Kidney glomerular epithelial cell (primary cell): ENCODE results near the gene PSMB2.
"Not testable (repeated sequence)": the region's sequence is repeated elsewhere in the genome, so short reads cannot be mapped to it uniquely, and the experiment has no call there.

Experiments used
- DNase-seq: peaks from one replicate; lab custom pipeline; 2025; lab: John Stamatoyannopoulos, UW

PSMB2 gene

DNA sequence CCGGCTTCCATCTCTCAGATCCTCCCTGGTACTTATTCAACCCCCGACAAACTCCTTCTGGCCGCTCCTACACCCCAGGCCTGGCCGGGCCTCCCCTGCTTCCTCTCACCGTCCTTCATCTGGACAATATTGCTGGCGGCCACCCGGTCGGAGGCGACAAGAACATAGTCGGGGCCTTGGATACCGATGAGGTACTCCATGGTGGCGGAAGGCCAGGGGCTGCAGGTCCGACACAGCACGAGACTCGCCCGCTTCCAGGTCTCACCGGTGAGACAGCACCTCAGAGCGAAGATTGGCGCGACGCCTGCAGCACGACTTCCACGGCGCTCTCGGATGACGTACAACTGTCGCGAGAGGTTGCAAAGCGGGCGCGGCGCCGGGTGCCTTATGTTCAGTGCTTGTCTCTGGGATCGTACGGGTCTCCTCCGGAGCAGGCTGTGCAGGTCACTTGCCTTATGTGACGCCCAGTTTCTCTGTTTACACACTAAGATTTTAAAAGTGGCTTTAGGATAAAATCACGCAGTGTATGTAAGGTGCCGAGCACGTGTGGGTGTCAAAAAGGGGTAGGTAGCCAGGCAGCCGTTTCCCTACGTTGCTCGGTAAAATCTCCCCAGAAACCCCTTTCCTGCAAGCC lies at the start of gene PSMB2:
PSMB2 (minus strand) TSS at position 294 of the 634 bp plus-strand sequence; CDS start at position 200, 94 bp downstream.
- DNase-seq: peak; percentile 93

DNA sequence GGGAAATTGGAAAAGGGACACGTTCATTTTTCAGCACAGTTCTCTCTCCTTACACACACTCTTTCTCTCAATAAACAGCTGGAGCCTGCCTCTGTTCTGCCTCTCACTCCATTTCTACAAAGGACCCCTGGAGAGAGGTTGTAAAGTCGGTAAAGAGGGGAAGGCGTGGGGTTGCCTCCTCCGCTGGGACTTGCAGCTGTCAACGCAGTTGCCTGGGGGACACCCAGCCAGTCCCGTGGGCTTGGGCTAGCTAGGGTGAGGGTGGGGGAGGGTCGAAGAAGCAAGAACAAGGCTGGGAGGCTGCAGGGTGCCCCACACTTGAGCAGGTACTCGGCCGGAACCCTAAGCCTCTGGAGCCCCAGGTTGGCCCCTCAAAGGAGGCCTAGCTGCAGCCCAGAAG lies 49.8 kb upstream of the PSMB2 start:
- no peak for DNase-seq

DNA sequence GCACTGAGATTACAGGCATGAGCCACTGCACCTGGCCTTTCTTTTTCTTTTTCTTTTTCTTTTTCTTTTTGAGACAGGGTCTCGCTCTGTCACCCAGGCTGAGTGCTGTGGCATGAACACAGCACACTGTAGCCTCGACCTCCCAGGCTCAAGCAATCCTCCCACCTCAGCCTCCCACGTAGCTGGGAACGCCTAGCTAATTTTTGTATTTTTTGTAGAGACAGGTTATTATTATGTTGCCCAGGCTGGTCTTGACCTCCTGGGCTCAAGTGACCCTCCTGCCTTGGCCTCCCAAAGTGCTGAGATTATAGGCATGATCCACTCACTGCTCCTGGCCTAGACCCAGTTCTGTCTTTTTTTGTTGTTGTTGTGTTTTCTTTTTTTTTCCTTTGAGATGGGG lies 48.8 kb upstream of the PSMB2 start:
- DNase-seq: not testable (repeated sequence)

DNA sequence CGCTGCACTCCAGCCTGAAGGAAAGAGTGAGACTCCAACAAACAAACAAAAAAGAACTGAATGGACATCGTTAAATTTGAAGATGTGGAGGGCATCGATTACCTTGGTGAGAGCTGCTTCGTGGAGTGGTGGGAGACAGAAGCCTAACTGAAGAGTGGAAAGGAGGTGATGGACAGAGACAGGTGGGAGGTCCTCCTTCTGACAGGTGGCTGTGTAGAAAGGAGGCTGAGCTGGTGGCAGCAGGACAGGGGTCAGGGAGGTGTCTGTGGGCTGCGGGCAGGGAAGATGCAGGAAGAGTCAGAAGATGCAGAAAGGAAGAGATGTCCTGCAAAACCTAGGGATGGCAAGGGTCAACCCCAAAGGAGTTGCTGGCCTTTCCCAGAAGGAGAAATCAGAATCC lies 46.8 kb upstream of the PSMB2 start:
- DNase-seq: no peak

DNA sequence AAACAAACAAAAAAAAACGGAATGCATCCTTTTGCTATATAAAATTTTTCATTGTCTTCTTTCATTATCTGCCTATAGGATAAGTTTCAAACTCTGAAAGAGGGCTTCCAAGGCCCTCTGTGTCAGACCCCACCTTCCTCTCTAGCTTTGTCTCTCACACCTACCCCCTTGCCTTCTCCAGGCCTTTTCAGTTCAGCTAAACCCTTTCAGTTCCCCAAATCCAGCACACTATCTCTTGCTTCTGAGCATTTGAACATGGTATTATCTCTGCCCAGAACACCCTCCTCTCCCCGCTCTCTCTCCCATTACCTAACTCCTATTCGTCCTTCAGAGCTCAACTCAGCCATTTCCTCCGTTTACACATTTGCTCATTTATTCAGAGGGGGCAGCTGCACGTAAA lies 41.7 kb upstream of the PSMB2 start:
- no peak for DNase-seq

DNA sequence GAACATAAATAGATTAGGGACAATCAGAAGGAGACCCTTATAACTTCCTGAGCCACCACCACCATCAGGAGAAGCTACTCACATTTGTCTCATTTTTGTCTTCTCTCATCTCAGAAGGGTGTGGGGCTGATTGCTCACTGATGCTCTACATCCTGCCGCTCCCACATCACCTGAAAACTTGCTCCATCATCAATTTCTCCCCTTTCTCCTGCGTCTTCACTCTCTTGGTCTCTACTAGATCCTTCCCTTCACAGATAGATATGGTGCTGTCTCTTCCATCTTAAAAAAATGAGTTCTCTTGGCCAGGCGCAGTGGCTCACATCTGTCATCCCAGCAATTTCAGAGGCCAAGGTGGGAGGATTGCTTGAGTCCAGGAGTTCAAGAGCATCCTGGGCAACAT lies 38.9 kb upstream of the PSMB2 start:
- DNase-seq: no peak

DNA sequence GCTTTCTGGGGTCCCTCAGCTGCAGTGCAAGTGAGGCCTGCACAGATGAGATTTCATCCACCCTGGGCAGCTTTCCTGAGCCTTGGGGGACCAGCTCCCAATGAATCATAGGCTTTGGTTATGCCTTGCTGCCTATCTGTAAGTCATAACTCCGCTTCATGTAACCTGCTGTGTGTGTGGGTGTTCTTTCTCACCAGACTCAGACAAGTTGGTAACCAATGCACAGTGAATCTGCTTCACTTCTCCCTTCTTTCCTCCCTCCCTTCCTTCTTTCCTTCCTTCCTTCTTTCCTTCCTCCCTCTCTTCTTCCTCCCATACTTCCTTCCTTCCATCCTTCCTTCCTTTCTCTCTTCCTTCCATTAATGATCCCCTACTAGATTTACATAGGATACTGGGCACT lies 34.4 kb upstream of the PSMB2 start:
- peak; percentile 33 for DNase-seq

DNA sequence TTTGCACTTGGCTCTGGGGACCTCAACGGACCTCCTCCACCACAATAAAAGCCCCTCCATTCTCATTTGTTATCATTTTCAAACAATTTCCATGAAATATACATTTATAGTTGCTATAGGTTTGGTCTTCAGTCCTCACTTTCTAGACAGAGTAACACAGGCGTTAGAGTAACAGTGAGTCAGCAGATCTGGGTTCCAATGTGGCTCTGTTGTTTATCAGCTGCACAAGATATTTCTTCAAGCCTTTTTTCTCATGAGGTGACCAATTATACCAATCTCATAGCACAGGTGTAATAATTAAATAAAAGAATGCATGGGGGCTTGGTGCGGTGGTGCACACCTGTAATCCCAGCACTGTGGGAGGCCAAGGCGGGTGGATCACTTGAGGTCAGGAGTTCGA lies 32.8 kb upstream of the PSMB2 start:
- no peak for DNase-seq

DNA sequence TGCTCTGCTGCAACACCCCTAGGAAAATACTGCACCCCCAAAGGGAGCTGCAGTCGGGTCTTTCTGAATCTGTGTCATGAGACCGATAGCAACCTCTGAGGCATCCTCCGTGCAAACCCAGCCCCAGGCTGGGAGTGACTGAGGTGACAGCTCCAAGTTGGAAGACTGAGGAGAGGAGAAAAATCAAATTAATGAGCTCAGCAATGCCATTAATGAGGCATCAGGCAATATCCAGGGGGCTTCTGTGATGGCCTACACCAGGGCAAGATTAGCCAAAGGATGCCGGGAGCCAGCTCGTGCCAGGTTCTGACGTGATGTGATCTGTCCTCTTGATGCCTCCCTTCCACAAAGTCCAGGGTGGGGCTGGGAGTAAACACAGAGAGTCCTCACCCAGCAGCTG lies 30.8 kb upstream of the PSMB2 start:
- no peak for DNase-seq

DNA sequence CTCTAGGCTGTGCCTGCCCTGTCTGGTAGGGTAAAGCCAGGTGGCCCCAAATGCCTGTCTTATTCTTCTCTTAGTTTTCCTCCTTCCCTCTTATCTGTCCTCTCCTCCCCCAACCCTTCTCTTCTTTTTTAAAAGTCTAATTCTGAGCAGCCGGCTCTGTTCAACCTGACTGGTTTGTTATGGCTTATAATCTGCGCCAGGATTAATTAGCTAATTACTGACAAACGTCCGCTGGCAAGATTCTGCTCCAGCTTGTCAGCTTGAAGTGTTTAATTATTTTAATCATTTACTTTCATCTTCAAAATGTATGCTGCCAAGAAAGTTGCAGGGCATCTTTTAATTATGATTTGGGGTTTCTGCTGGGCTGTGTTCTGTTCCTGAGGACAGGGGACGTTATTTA lies 27.2 kb upstream of the PSMB2 start:
- no peak for DNase-seq

DNA sequence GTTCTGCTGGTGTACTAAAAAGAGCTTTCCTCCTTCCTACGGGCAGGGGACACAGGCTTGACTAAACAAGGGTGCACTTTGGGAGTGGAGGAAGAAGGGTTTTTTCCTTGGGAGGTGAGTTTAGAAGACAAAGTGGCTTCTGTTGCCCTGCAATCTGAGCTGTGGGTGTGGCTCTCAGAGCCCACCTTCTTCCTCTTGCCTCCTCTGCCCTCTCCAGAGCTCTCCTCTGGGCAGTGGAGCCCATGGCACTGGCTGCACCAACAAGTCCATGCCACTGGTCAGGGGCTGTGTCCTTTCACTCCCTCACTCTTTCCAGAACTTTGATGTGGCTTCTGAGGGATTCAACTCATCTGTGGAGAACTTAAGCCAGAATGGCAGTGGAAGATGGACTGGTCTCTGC lies 25.6 kb upstream of the PSMB2 start:
- DNase-seq: no peak

DNA sequence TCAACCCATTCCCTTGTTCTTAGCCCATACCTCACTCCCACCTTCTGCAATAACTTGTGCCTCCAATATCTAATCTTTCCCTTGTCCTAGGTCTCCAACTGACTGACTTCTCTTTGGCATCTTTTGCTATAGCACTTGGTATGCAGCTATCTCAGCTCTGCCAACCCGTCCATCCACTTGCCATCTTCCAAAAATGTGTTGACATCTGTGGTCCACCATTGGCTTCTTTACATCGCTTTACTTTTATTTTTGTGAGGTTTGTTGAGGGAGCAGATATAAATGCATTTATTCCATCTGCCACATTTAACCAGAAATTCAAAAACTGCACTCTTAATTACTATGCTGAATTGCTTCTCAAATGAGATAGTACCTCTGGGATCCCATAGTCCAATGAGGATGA lies 24.9 kb upstream of the PSMB2 start:
- no peak for DNase-seq

DNA sequence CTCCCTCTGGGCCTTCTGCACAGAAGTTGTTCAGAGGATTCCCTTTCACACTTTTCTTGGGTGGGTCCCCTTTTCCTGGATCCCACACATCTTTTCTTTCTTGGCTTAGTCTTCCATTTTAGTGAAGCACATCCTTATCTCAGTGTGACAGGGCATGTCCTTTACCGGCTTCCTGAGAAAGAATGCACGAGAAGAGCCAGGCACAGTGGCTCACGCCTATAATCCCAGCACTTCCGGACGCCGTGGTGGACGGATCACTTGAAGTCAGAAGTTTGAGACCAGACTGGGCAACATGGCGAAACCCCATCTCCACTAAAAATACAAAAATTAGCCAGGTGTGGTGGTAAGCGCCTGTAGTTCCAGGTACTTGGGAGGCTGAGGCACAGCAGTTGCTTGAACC lies 22.1 kb upstream of the PSMB2 start:
- DNase-seq: no peak

DNA sequence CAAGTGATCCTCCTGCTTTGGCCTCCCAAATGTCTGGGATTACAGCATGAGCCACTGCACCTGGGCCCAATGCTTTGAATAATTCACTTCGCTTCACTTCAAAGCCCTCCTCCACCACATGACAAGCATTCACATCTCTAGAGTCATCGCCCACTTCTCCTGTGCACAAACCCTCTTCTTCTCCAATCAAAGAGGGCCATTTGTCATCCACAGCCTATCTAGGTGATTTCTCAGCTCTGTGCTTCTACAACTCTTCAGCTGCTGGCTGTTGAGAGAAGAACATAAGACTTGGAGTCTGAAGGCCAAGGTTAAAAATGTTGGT lies 20.1 kb upstream of the PSMB2 start:
- no peak for DNase-seq

DNA sequence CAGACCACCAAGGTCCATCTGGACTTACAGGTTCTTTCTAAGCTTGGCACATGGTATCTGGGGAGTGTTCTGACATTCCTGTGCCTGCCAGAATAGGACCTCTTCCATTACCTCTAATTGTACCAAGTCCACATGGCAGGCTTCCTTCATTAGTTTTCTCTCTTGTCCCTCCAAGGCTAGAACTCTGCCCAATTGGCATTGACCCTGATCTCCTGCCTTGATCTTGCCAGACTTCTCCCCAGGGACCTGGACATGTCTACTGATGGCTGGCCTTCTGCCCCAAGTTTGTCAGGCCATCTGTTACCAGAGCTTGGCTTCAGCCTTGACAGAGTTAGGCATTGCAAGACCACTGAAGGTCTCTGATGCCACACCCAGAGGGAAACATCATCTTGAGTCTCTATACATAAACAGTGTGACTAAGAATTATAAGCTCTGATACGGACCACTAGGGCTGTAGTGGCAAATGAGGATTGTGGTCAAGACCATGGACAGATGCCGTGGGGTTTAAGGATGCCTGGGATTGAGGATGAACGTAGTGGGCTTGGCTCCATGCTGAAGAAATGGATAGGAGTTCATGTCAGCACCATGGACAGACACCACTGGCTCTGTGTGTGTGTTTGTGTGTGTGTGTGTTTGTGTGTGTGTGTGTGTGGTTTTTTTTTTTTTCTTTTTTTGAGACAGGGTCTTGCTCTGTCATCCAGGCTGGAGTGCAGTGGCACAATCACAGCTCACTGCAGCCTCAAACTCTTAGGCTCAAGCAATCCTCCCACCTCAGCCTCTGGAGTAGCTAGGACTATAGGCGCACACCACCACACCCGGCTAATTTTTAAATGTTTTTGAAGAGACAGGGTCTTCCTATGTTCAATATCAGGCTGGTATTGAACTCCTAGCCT lies 19.5 kb upstream of the PSMB2 start:
- peak; percentile 27 for DNase-seq

DNA sequence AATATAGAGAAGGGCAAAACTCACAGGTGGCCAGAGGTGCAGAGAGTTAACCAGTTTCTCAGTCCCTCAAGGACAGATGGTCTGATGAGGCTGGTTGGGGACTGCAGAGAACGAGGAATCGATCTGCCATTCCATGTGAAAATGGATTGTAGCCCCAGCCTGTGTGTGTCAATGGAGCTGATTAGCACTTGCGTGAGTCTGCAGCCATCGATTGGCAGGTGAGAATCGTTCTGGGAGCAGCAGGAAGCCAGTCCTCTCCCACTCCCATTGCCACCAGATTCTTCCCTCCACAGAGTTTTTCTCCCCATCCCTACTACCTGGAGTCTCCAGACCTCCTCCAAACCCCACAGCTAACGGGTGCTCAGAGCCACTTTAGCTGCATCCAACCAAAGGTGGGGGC lies 18.3 kb upstream of the PSMB2 start:
- no peak for DNase-seq

DNA sequence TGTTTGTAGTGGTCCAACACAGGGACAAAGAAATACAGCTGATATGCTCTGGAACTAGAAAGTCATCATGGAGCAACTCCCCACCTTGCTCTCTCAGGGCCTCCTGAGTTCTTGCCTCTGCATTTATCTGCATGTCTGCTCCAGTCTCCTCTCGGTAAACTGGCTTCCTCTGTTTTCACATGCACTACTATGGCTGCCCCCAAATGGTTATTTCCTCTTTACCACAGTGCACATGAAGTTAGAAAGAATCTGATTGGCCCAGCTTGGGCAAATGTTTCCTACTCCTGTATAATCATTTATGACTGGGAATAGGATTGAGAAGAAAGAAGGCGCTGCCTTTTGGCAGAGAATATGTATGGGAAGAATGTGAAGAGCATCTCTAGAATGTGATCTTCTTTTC lies 16.5 kb upstream of the PSMB2 start:
- DNase-seq: no peak

DNA sequence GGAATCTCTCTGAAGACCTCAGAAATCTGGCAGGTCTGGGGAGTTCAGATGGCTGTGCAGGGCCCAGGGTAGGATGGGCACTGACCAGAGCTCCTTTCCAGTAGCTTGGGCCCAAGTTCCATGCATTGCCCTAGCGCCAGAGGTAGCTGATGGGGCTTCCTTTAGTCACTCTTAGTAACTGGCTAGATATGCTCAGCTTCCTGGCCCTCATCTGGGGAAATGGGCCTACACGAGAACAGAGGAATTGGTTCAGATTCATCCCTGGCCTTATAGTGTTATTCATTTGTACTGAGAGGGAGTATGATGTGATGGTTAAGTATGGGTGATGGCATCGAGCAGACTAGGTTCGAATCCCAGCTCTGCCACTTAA lies 15.5 kb upstream of the PSMB2 start:
- DNase-seq: no peak

DNA sequence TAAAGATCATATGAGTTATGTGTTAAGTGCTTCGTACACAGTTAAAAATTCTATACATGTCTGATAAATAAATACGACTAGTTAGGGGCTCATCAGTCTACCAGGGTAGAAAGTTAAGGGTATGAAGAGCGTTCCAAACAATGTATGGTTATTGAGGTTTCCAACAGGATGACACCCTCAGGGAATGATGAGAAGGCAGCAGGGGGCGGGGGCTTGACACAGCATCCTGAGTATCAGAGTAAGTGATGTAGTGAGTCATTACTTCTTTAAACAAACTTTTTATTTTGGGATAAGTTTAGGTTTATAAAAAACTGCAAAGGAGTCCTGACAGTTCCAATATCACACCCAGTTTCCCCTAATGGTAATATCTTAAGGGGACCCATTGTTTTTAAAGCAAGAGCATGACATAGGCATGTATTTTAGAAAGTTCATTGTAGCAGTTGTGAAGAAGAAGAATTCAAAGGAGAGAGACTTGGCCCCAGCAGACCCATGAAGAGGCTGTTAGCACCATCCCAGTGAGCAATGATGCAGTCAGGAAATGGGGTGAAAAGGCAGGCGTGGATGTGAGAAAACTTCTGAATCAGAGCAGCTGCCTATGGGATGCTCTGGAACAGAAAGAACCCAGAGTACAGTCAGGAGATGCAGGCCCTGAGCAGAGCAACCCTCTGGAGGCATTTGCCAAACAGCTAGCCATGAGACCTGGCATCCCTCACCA lies 15.0 kb upstream of the PSMB2 start:
- DNase-seq: no peak

DNA sequence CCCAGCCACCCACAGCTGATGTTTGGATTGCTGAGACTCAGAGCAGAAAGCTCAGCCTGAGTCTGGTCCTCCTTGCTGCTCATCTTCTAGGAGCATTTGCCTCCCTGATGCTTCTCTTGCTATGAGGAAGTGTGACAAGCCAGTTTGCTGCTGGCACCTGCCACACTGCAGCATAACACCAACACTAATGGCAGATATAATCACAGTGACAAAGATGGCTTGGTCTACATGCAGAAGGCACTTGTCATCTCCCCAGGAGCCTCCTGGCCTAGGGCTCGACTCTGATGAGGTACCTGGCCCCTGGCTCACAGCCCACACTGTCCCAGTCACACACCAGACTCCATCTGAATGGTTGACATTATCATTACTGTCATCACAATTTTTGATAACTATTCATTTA lies 13.9 kb upstream of the PSMB2 start:
- no peak for DNase-seq

DNA sequence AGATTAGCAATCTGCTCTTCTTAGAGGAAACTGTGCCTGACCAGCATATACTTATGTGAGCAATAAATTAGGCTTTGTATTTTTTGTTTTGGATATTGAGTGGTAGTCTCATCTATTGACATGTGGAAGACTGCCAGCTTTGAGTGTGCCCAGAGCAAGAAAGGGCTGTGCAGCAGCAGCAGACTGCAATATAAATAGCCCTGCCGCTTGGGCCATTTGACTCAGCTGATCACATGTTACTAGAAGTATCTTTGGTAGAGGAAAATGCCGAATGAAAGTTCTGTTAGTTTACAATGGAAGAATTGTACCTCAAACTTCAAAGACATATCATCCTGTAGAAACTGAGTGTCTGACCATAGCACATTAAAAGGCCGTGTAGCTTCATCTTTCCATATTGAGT lies 9.1 kb upstream of the PSMB2 start:
- no peak for DNase-seq

DNA sequence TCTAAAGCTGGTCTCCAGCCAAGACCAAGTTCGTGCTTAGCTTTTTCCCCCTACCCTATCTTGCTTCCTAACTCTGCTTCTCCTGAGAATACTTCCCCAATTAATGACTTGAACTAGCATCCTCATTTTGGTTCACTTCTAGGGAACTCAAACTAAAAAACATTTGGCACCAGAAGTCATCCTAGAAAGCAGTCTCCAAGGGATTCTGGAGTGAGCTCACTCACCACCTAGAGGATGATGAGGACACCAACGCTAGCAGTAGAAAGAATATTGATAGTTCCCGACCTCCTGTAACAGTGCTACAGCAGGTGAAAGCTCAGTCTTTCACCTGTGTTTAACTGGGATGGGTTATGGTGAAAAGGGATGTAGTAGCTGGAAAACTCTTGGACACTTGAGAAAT lies 4.7 kb upstream of the PSMB2 start:
- no peak for DNase-seq

DNA sequence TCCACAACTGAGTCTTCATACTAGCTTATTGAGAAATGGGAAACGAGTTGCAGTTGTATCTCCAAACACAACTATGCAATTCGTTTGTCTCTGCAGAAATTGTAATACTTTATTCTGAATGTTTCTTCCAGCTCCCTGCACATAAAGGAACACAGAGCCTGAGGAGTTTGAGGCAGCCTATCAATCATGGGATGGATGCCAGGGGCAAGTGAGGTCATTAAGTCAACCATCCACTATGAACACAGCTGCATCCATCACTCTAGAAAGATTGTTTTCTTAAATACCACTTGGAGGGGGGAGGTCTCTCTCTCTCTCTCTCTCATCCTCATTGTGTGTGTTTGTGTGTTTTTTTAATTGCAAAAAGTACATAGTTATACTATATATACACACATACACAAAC lies 2.9 kb upstream of the PSMB2 start:
- no peak for DNase-seq
